GM12878 (cell line): ENCODE data around the gene YIPF4.

Experiments
- CBX3 ChIP-seq: fragments of 200-600 bp; sonication (generic); IDR thresholded peaks from 2 replicates; pipeline ENCODE4 v1.6.1; 2016; ENCODE audit warnings: low read depth, borderline replicate concordance
- CEBPB ChIP-seq, 2 experiments: fragments of 150-350 bp in 1 of 2; IDR thresholded peaks; 2 replicates each; pipeline ENCODE4 v1.6.1; 2012 to 2014; ENCODE audit warnings: low read depth in 2 of 2, low read length in 2 of 2, borderline replicate concordance in 1 of 2, inconsistent platforms in 1 of 2
- CHD2 ChIP-seq: IDR thresholded peaks from 2 replicates; pipeline ENCODE4 v1.6.1; 2011; ENCODE audit warnings: low read depth, low read length, improper control_type of control experiment, borderline replicate concordance
- CTCF ChIP-seq, 3 experiments: IDR thresholded peaks in 2 of 3; conservative IDR thresholded peaks in 1 of 3; 2 replicates each; pipeline ENCODE4 v1.5.1; 2011; ENCODE audit warnings: low read depth in 3 of 3, low read length in 3 of 3, mild to moderate bottlenecking in 3 of 3, control low read depth in 2 of 3, moderate library complexity in 2 of 3, inconsistent platforms in 1 of 3, mixed read lengths in 1 of 3; ENCODE audit not compliant: control insufficient read depth in 2 of 3, insufficient read depth in 1 of 3; ENCODE audit errors: extremely low read depth in 1 of 3
- EZH2 ChIP-seq: IDR thresholded peaks from 2 replicates; pipeline ENCODE4 v1.6.1; 2012; ENCODE audit warnings: low read depth, mild to moderate bottlenecking, control low read depth, inconsistent platforms, low read length, borderline replicate concordance; ENCODE audit not compliant: control insufficient read depth
- MTA3 ChIP-seq: IDR thresholded peaks from 2 replicates; pipeline ENCODE4 v1.6.1; 2012; ENCODE audit warnings: low read length, inconsistent platforms, borderline replicate concordance
- NR2C1 ChIP-seq: fragments of 450-650 bp; IDR thresholded peaks from 2 replicates; pipeline ENCODE4 v1.6.1; 2017; ENCODE audit warnings: antibody characterized with exemption, mild to moderate bottlenecking, moderate library complexity
- RAD51 ChIP-seq: fragments of 450-650 bp; IDR thresholded peaks from 2 replicates; pipeline ENCODE4 v1.6.1; 2016; ENCODE audit warnings: moderate library complexity, mild to moderate bottlenecking, inconsistent platforms
- SMC3 ChIP-seq: IDR thresholded peaks from 2 replicates; pipeline ENCODE4 v1.6.1; 2011; ENCODE audit warnings: low read length, improper control_type of control experiment, borderline replicate concordance

- no peak for TF ChIP-seq RAD51
- TF ChIP-seq MTA3: no peak
- TF ChIP-seq CHD2: no peak
- no peak for TF ChIP-seq NR2C1
- no peak for TF ChIP-seq CBX3
- TF ChIP-seq EZH2: no peak
- no peak for TF ChIP-seq CTCF (IDR thresholded peaks at IDR 0.05 in 2 of 3, conservative IDR thresholded peaks at IDR 0.05 in 1 of 3; ENCODE audit: control insufficient read depth in 2 of 3, extremely low read depth in 1 of 3, insufficient read depth in 1 of 3, low read depth in 3 of 3, low read length in 3 of 3)
- no peak for TF ChIP-seq SMC3
- TF ChIP-seq CEBPB (IDR thresholded peaks at IDR 0.05; ENCODE audit: borderline replicate concordance in 1 of 2, low read depth in 2 of 2, low read length in 2 of 2): no peak
These were observed 82.7 kb downstream of the YIPF4 start for GRCh38 chr2:32360416-32360815.
